WTC11 (cell line): ENCODE data around the gene AK5. TPM values are rescaled to one million over a fixed set of nuclear protein-coding genes. Genes with fewer than 3 reads are reported as not detected.

Source experiments
- ATAC-seq: fragments of 200-7000 bp; cut with Tn5 transposase; 2 replicates; pipeline ENCODE4 v1.10.0; 2021; ENCODE audit warnings: mild to moderate bottlenecking, moderate library complexity
- CTCF ChIA-PET: fragments of 300-600 bp; sonication (Branson Sonifier 250); formaldehyde crosslinking; loops from one replicate; lab custom pipeline; 2021; ENCODE audit warnings: antibody characterized with exemption; lab: Charles Lee
- POLR2A ChIA-PET: fragments of 350-600 bp; sonication (Branson Sonifier 250); formaldehyde crosslinking; loops from one replicate; lab custom pipeline; 2021; ENCODE audit warnings: antibody characterized with exemption; lab: Charles Lee
- DNase-seq: peaks from one replicate; pipeline ENCODE4 v3.0.0; 2021; ENCODE audit warnings: low spot score
- H3K27ac Mint-ChIP-seq: 2 replicates; pipeline ENCODE4 v1.8.0; 2021; ENCODE audit warnings: mixed read lengths
- H3K27me3 Mint-ChIP-seq: 2 replicates; pipeline ENCODE4 v1.8.0; 2021; ENCODE audit warnings: low read depth, mild to moderate bottlenecking, moderate library complexity, mixed read lengths
- H3K36me3 Mint-ChIP-seq: 2 replicates; pipeline ENCODE4 v1.8.0; 2021; ENCODE audit warnings: mixed read lengths
- H3K4me1 Mint-ChIP-seq: 2 replicates; pipeline ENCODE4 v1.8.0; 2022; ENCODE audit warnings: mixed read lengths
- H3K4me3 Mint-ChIP-seq: 2 replicates; pipeline ENCODE4 v1.8.0; 2021; ENCODE audit warnings: mild to moderate bottlenecking, moderate library complexity, mixed read lengths
- H3K9me3 Mint-ChIP-seq: 2 replicates; pipeline ENCODE4 v1.8.0; 2021; ENCODE audit warnings: mixed read lengths
- ATF2 ChIP-seq: sonication (generic); formaldehyde crosslinking; IDR thresholded peaks from 2 replicates; pipeline ENCODE4 v1.8.1; 2022; ENCODE audit warnings: low read depth, missing genetic modification reagents, borderline replicate concordance
- CTCF ChIP-seq: fragments of 200-600 bp; IDR thresholded peaks from 2 replicates; pipeline ENCODE4 v1.8.0; 2022; ENCODE audit warnings: antibody characterized with exemption
- ELF4 ChIP-seq: sonication (generic); formaldehyde crosslinking; IDR thresholded peaks from 2 replicates; pipeline ENCODE4 v1.8.1; 2022; ENCODE audit warnings: low read depth, mild to moderate bottlenecking, moderate library complexity, missing genetic modification reagents
- ERG ChIP-seq: fragments of 250-450 bp; sonication (Bioruptor Pico); IDR thresholded peaks from 2 replicates; pipeline ENCODE4 v1.8.0; 2021; ENCODE audit warnings: mild to moderate bottlenecking
- FOXJ3 ChIP-seq: sonication (generic); formaldehyde crosslinking; IDR thresholded peaks from 2 replicates; pipeline ENCODE4 v1.9.0; 2021; ENCODE audit warnings: missing genetic modification reagents, mild to moderate bottlenecking, borderline replicate concordance
- FOXK1 ChIP-seq: sonication (generic); formaldehyde crosslinking; IDR thresholded peaks from 2 replicates; pipeline ENCODE4 v1.8.0; 2022; ENCODE audit warnings: mild to moderate bottlenecking, moderate library complexity, missing genetic modification reagents
- FOXP1 ChIP-seq: sonication (generic); formaldehyde crosslinking; IDR thresholded peaks from 2 replicates; pipeline ENCODE4 v1.8.0; 2022; ENCODE audit warnings: missing genetic modification reagents, mild to moderate bottlenecking, moderate library complexity, borderline replicate concordance
- GABPB1 ChIP-seq: sonication (generic); formaldehyde crosslinking; IDR thresholded peaks from 2 replicates; pipeline ENCODE4 v1.8.1; 2023; ENCODE audit warnings: mild to moderate bottlenecking, missing genetic modification reagents
- HMGXB4 ChIP-seq: sonication (generic); formaldehyde crosslinking; IDR thresholded peaks from 2 replicates; pipeline ENCODE4 v1.8.1; 2023; ENCODE audit warnings: mild to moderate bottlenecking, moderate library complexity, missing genetic modification reagents
- IRF1 ChIP-seq: sonication (generic); formaldehyde crosslinking; IDR thresholded peaks from 2 replicates; pipeline ENCODE4 v1.8.0; 2023; ENCODE audit warnings: missing genetic modification reagents
- MAX ChIP-seq: sonication (generic); formaldehyde crosslinking; IDR thresholded peaks from 2 replicates; pipeline ENCODE4 v1.8.0; 2022; ENCODE audit warnings: mild to moderate bottlenecking, missing genetic modification reagents
- NFATC4 ChIP-seq: fragments of 250-450 bp; sonication (Bioruptor Pico); IDR thresholded peaks from 2 replicates; pipeline ENCODE4 v1.9.0; 2021; ENCODE audit warnings: mild to moderate bottlenecking
- NR2C2 ChIP-seq: sonication (generic); formaldehyde crosslinking; IDR thresholded peaks from 2 replicates; pipeline ENCODE4 v1.8.0; 2022; ENCODE audit warnings: mild to moderate bottlenecking, missing genetic modification reagents
- OVOL2 ChIP-seq: fragments of 250-450 bp; sonication (Bioruptor Pico); IDR thresholded peaks from 2 replicates; pipeline ENCODE4 v1.9.0; 2021; ENCODE audit warnings: mild to moderate bottlenecking, borderline replicate concordance
- PREB ChIP-seq: sonication (generic); formaldehyde crosslinking; IDR thresholded peaks from 2 replicates; pipeline ENCODE4 v1.8.1; 2022; ENCODE audit warnings: mild to moderate bottlenecking, missing genetic modification reagents, moderate library complexity, borderline replicate concordance
- RELA ChIP-seq: sonication (generic); formaldehyde crosslinking; IDR thresholded peaks from 2 replicates; pipeline ENCODE4 v1.8.1; 2022; ENCODE audit warnings: missing genetic modification reagents, mild to moderate bottlenecking, borderline replicate concordance
- RORB ChIP-seq: fragments of 250-450 bp; sonication (Bioruptor Pico); IDR thresholded peaks from 2 replicates; pipeline ENCODE4 v1.9.0; 2021; ENCODE audit warnings: mild to moderate bottlenecking
- SP1 ChIP-seq: sonication (generic); formaldehyde crosslinking; conservative IDR thresholded peaks from 2 replicates; pipeline ENCODE4 v1.8.1; 2022; ENCODE audit warnings: missing genetic modification reagents
- TCF7 ChIP-seq: sonication (generic); formaldehyde crosslinking; IDR thresholded peaks from 2 replicates; pipeline ENCODE4 v1.8.0; 2022; ENCODE audit warnings: mild to moderate bottlenecking, low read depth, missing genetic modification reagents, moderate library complexity
- TP53 ChIP-seq: sonication (generic); formaldehyde crosslinking; IDR thresholded peaks from 2 replicates; pipeline ENCODE4 v1.8.1; 2023; ENCODE audit warnings: mild to moderate bottlenecking, missing genetic modification reagents
- USF2 ChIP-seq: sonication (generic); formaldehyde crosslinking; IDR thresholded peaks from 2 replicates; pipeline ENCODE4 v1.8.1; 2023; ENCODE audit warnings: mild to moderate bottlenecking, missing genetic modification reagents, moderate library complexity
- ZNF416 ChIP-seq: fragments of 250-450 bp; sonication (Bioruptor Pico); IDR thresholded peaks from 2 replicates; pipeline ENCODE4 v1.9.0; 2021; ENCODE audit warnings: mild to moderate bottlenecking, inconsistent platforms
- ZNF423 ChIP-seq: fragments of 250-450 bp; sonication (Bioruptor Pico); IDR thresholded peaks from 2 replicates; pipeline ENCODE4 v2.1.2; 2022; ENCODE audit warnings: mild to moderate bottlenecking, moderate library complexity
- ZNF512 ChIP-seq: sonication (generic); formaldehyde crosslinking; IDR thresholded peaks from 2 replicates; pipeline ENCODE4 v1.8.1; 2022; ENCODE audit warnings: missing genetic modification reagents, borderline replicate concordance
- total RNA-seq: library from RNA; stranded (reverse); gene quantifications from 3 replicates; pipeline ENCODE4 v1.2.3, GENCODE V29; 2021

The AK5 gene
- total RNA-seq, 1 experiment from 2014 or later, result 3.0 TPM

- no peaks in the 10 kb centered on the region for H3K9me3 Mint-ChIP-seq
- no peak for ATAC-seq
- POLR2A ChIA-PET, result no interaction called here
These were observed 261.1 kb downstream of the AK5 start for GRCh38 chr1:77542813-77543420.

GRCh38 chr1:77543822-77544448 lies 262.1 kb downstream of the AK5 start:
- ATAC-seq (no peak), DNase-seq (no peak)
- Mint-ChIP-seq H3K4me1 (peaks cover 7% of the 10 kb centered on the region; the same call in 1 of the 2 replicates), H3K4me3 (no peak overlapping the region), H3K36me3 (no peaks in the 10 kb centered on the region), H3K27me3 (no peaks in the 10 kb centered on the region; the same call in 1 of the 2 replicates), H3K9me3 (no peaks in the 10 kb centered on the region), H3K27ac (no peak overlapping the region)
- POLR2A ChIA-PET, result no interaction called here
- CTCF ChIA-PET, result interaction anchor here (2.3 kb wide), 1 partner anchor 10 kb away, joined by 5 read pairs; no protein-coding TSS in a partner anchor
- TF ChIP-seq FOXJ3 (no peak), ZNF416 (CRISPR knock-in tag) (no peak), IRF1 (CRISPR knock-in tag) (no peak), ATF2 (CRISPR knock-in tag) (no peak), MAX (CRISPR knock-in tag) (no peak), RORB (no peak), CTCF (no peak), NR2C2 (no peak), ERG (no peak), PREB (CRISPR knock-in tag) (no peak), TCF7 (no peak), ZNF423 (no peak), ZNF512 (CRISPR knock-in tag) (no peak), GABPB1 (no peak), FOXP1 (CRISPR knock-in tag) (no peak)

More at GRCh38 chr1:77542813-77543420, 261.1 kb downstream of the AK5 start:
- no peaks in the 10 kb centered on the region; the same call in 1 of the 2 replicates for H3K27me3 Mint-ChIP-seq
- no peak overlapping the region for H3K4me3 Mint-ChIP-seq
- H3K27ac Mint-ChIP-seq, result no peak overlapping the region
- no peak for DNase-seq
- CTCF ChIA-PET, result no interaction called here
- TF ChIP-seq OVOL2 (CRISPR knock-in tag) (no peak), SP1 (CRISPR knock-in tag) (no peak), FOXK1 (CRISPR knock-in tag) (no peak), ZNF416 (CRISPR knock-in tag) (no peak), ELF4 (no peak), TP53 (no peak), GABPB1 (no peak), HMGXB4 (CRISPR knock-in tag) (no peak), RELA (CRISPR knock-in tag) (no peak), USF2 (no peak), NFATC4 (CRISPR knock-in tag) (no peak)
- H3K4me1 Mint-ChIP-seq, result peaks cover 7% of the 10 kb centered on the region; the same call in 1 of the 2 replicates
- no peaks in the 10 kb centered on the region for H3K36me3 Mint-ChIP-seq
